ENCODE results near the gene OARD1. TPM values are rescaled to one million over a fixed set of nuclear protein-coding genes. Genes with fewer than 3 reads are reported as not detected.

OARD1 gene
- total RNA-seq, 1 experiment from 2014 or later = 12.1 TPM

GRCh38 chr6:41038205-41038604, 34.0 kb downstream of the OARD1 start:
- Histone ChIP-seq H3K9me2 (replicated peaks; ENCODE audit: low read length) (no peaks in the 10 kb centered on the region), H3K4me3 (ENCODE audit: low read length) (no peak overlapping the region), H3F3A (ENCODE audit: low read length, unreplicated experiment) (no peaks in the 10 kb centered on the region), H3K79me2 (ENCODE audit: low read length) (no peaks in the 10 kb centered on the region), H4K20me1 (ENCODE audit: low read length) (no peaks in the 10 kb centered on the region), H3K4me1 (ENCODE audit: insufficient read depth, low read length) (peaks cover 22% of the 10 kb centered on the region), H3K4me2 (ENCODE audit: low read length) (no peak overlapping the region), H3K36me3 (ENCODE audit: low read depth, low read length) (no peaks in the 10 kb centered on the region), H3K9ac (ENCODE audit: low read length) (no peak overlapping the region), H3K27ac (ENCODE audit: low read length) (no peak overlapping the region), H2AFZ (ENCODE audit: low read length) (no peak overlapping the region), H3K9me3 (ENCODE audit: low read length) (no peaks in the 10 kb centered on the region), H3K27me3 (ENCODE audit: low read length) (no peaks in the 10 kb centered on the region)
- no peak for TF ChIP-seq EZH2 (IDR thresholded peaks at IDR 0.05; ENCODE audit: low read length, unreplicated experiment)
- no peak for TF ChIP-seq CTCF (conservative IDR thresholded peaks at IDR 0.05; ENCODE audit: low read depth, low read length)
- no peak for TF ChIP-seq EZH2phosphoT487 (IDR thresholded peaks at IDR 0.05; ENCODE audit: borderline replicate concordance, low read length)
- ATAC-seq (no peak), DNase-seq (no peak)
- POLR2A ChIA-PET (ENCODE audit: unreplicated experiment) = no interaction called here
- intact Hi-C loops (cut with micrococcal nuclease) = no loop called here
- BruUV-seq (replicated peaks) = no TSS peak
- CTCF ChIA-PET = no interaction called here

- Histone ChIP-seq H3K27ac (ENCODE audit: low read length) (no peak overlapping the region), H3F3A (ENCODE audit: low read length, unreplicated experiment) (no peaks in the 10 kb centered on the region), H3K9me2 (replicated peaks; ENCODE audit: low read length) (no peaks in the 10 kb centered on the region), H4K20me1 (ENCODE audit: low read length) (no peaks in the 10 kb centered on the region), H3K4me1 (ENCODE audit: insufficient read depth, low read length) (peaks cover 22% of the 10 kb centered on the region), H3K9me3 (ENCODE audit: low read length) (no peaks in the 10 kb centered on the region), H3K79me2 (ENCODE audit: low read length) (no peaks in the 10 kb centered on the region), H3K36me3 (ENCODE audit: low read depth, low read length) (no peaks in the 10 kb centered on the region), H3K9ac (ENCODE audit: low read length) (no peak overlapping the region), H3K4me3 (ENCODE audit: low read length) (no peak overlapping the region), H2AFZ (ENCODE audit: low read length) (no peak overlapping the region), H3K4me2 (ENCODE audit: low read length) (no peak overlapping the region), H3K27me3 (ENCODE audit: low read length) (no peaks in the 10 kb centered on the region)
- TF ChIP-seq EZH2phosphoT487 (IDR thresholded peaks at IDR 0.05; ENCODE audit: borderline replicate concordance, low read length) (no peak), EZH2 (IDR thresholded peaks at IDR 0.05; ENCODE audit: low read length, unreplicated experiment) (no peak), CTCF (conservative IDR thresholded peaks at IDR 0.05; ENCODE audit: low read depth, low read length) (no peak)
- ATAC-seq (no peak), DNase-seq (no peak)
- CTCF ChIA-PET = no interaction called here
- intact Hi-C loops (cut with micrococcal nuclease) = no loop called here
- BruUV-seq (replicated peaks) = no TSS peak
- POLR2A ChIA-PET (ENCODE audit: unreplicated experiment) = no interaction called here
Measured at GRCh38 chr6:41037107-41037900, 34.9 kb downstream of the OARD1 start.

- ChIA-PET CTCF (no interaction called here), POLR2A (ENCODE audit: unreplicated experiment) (no interaction called here)
- no peaks in the 10 kb centered on the region for H4K20me1 ChIP-seq (ENCODE audit: low read length)
- peaks cover 22% of the 10 kb centered on the region for H3K4me1 ChIP-seq (ENCODE audit: insufficient read depth, low read length)
- H3K36me3 ChIP-seq (ENCODE audit: low read depth, low read length) = no peaks in the 10 kb centered on the region
- H3K9ac ChIP-seq (ENCODE audit: low read length) = no peak overlapping the region
- H3K4me3 ChIP-seq (ENCODE audit: low read length) = no peak overlapping the region
- H3F3A ChIP-seq (ENCODE audit: low read length, unreplicated experiment) = no peaks in the 10 kb centered on the region
- ATAC-seq = no peak
- no peak overlapping the region for H3K27ac ChIP-seq (ENCODE audit: low read length)
- no peaks in the 10 kb centered on the region for H3K9me3 ChIP-seq (ENCODE audit: low read length)
- H3K4me2 ChIP-seq (ENCODE audit: low read length) = no peak overlapping the region
- H2AFZ ChIP-seq (ENCODE audit: low read length) = no peak overlapping the region
- TF ChIP-seq EZH2 (IDR thresholded peaks at IDR 0.05; ENCODE audit: low read length, unreplicated experiment) (no peak), EZH2phosphoT487 (IDR thresholded peaks at IDR 0.05; ENCODE audit: borderline replicate concordance, low read length) (no peak), CTCF (conservative IDR thresholded peaks at IDR 0.05; ENCODE audit: low read depth, low read length) (no peak)
- H3K27me3 ChIP-seq (ENCODE audit: low read length) = no peaks in the 10 kb centered on the region
- intact Hi-C loops (cut with micrococcal nuclease) = no loop called here
- H3K79me2 ChIP-seq (ENCODE audit: low read length) = no peaks in the 10 kb centered on the region
- no peaks in the 10 kb centered on the region for H3K9me2 ChIP-seq (replicated peaks; ENCODE audit: low read length)
- BruUV-seq (replicated peaks) = no TSS peak
- DNase-seq = no peak
Measured at GRCh38 chr6:41036601-41037000, 35.6 kb downstream of the OARD1 start.
